Activated naive CD4-positive, alpha-beta T cell treated with anti-CD3 and anti-CD28 coated beads, Interleukin-2, amount 50 U/mL, for 72 hours (primary cell): ENCODE data around the gene NECTIN1. TPM values are rescaled to one million over a fixed set of nuclear protein-coding genes. Genes with fewer than 3 reads are reported as not detected.

Experiments used
- ATAC-seq, 2 donors: fragments of 150-1000 bp; cut with Tn5 transposase; 2 replicates each; pipeline ENCODE4 v1.10.0; 2021; ENCODE audit warnings: mild to moderate bottlenecking in 2 of 2, moderate library complexity in 2 of 2
- DNase-seq, 2 donors: peaks; one replicate each; pipeline ENCODE4 v3.0.0; 2021 to 2022; ENCODE audit warnings: low spot score in 2 of 2
- H3K27ac Mint-ChIP-seq, 2 donors: one replicate each; pipeline ENCODE4 v1.8.0; 2022; ENCODE audit warnings: mild to moderate bottlenecking in 2 of 2, mixed read lengths in 2 of 2
- H3K36me3 Mint-ChIP-seq, 2 donors: one replicate each; pipeline ENCODE4 v1.8.0; 2022; ENCODE audit warnings: mixed read lengths in 2 of 2
- H3K9me3 Mint-ChIP-seq, 2 donors: one replicate each; pipeline ENCODE4 v1.8.0; 2022; ENCODE audit warnings: mixed read lengths in 2 of 2
- total RNA-seq, 2 donors: library from RNA; stranded (reverse); gene quantifications; one replicate each; pipeline ENCODE4 v1.2.3, GENCODE V29; 2022

The NECTIN1 gene
- total RNA-seq, 2 donors from 2014 or later = 0.20 to 2.2 TPM

- Mint-ChIP-seq H3K27ac (no peak overlapping the region), H3K36me3 (no peaks in the 10 kb centered on the region)
- peak in 1 of 2 donors; percentile 32 for ATAC-seq
Measured at GRCh38 chr11:119709638-119710346, 19.2 kb downstream of the NECTIN1 start.

GRCh38 chr11:119709171-119709570, 19.8 kb downstream of the NECTIN1 start:
- ATAC-seq (no peak), DNase-seq (no peak)
- no peaks in the 10 kb centered on the region for H3K36me3 Mint-ChIP-seq
- H3K27ac Mint-ChIP-seq = no peak overlapping the region
- no peaks in the 10 kb centered on the region for H3K9me3 Mint-ChIP-seq

More at GRCh38 chr11:119709638-119710346, 19.2 kb downstream of the NECTIN1 start:
- no peak for DNase-seq
- H3K9me3 Mint-ChIP-seq = no peaks in the 10 kb centered on the region

DNA sequence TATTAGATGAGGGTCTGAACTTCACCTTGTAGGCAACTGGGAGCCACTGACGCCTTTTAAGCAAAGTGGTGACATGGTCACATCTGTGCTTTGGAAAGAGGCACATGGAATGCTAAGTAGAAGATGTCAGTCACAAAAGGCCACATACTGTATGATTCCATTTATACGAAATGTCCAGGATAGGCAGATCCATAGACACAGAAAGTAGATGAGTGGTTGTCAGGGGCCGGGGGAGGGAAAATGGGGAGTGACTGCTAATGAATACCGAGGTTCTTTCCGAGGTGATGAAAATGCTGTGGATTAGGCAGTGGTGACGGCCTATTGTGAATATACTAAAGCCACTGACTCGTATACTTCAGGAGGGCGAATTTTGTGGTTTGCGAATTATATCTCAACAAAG, 20.6 kb downstream of the NECTIN1 start:
- no peak for ATAC-seq
- DNase-seq = no peak
- Mint-ChIP-seq H3K9me3 (no peaks in the 10 kb centered on the region), H3K27ac (no peak overlapping the region), H3K36me3 (no peaks in the 10 kb centered on the region)

- Mint-ChIP-seq H3K36me3 (no peaks in the 10 kb centered on the region), H3K9me3 (no peaks in the 10 kb centered on the region), H3K27ac (no peak overlapping the region)
- no peak for DNase-seq
- no peak for ATAC-seq
Measured at GRCh38 chr11:119706887-119707286, 22.1 kb downstream of the NECTIN1 start.

GRCh38 chr11:119706029-119706428, 23.0 kb downstream of the NECTIN1 start:
- no peaks in the 10 kb centered on the region for H3K36me3 Mint-ChIP-seq

DNA sequence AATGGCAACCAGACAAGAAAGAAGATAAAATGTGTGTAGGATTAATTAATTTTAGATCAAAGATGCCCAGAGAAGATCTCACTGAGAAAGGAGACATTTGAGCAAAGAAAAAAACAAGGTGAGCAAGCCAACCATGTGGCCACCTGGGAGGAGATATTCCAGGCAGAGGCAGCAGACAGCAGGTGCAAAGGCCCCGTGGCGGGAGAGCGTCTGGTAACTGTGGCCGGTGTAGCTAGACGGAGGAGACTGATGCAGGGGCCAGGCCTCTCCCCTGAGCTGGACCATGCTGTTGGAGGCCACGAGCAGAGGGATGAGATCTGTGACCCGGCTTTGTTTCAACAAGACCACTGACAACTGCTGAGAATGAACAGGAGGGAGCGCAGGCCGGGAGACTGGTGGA, 23.6 kb downstream of the NECTIN1 start:
- no peaks in the 10 kb centered on the region for H3K36me3 Mint-ChIP-seq
- H3K9me3 Mint-ChIP-seq = no peaks in the 10 kb centered on the region
- DNase-seq = no peak
- H3K27ac Mint-ChIP-seq = peak overlapping the region in 1 of 2 donors; percentile 81
- ATAC-seq = no peak

More at GRCh38 chr11:119706029-119706428, 23.0 kb downstream of the NECTIN1 start:
- no peak for DNase-seq
- H3K27ac Mint-ChIP-seq = no peak overlapping the region
- no peak for ATAC-seq
- H3K9me3 Mint-ChIP-seq = no peaks in the 10 kb centered on the region

DNA sequence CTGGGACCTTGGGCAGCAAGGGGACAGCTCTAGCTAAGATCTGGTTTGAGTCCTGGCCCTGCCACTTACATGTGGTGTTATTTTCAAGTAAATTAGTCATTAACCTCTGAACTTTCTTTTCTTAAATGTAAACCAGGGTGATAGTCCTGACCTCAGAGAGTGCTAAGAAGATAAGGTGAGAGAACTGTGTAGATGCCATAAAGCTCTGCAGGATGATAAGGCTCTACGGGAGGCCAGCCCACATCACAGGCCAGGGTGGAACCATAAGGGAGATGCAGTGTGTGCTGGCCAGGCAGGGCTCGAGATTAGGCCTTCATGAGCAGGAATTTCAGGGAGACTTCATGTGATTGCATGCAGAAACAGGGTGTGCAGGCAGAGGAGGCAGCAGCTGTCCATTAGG, 24.2 kb downstream of the NECTIN1 start:
- DNase-seq = no peak
- no peak for ATAC-seq
- no peaks in the 10 kb centered on the region for H3K36me3 Mint-ChIP-seq
- no peaks in the 10 kb centered on the region for H3K9me3 Mint-ChIP-seq
- peak overlapping the region in 1 of 2 donors; percentile 81 for H3K27ac Mint-ChIP-seq

DNA sequence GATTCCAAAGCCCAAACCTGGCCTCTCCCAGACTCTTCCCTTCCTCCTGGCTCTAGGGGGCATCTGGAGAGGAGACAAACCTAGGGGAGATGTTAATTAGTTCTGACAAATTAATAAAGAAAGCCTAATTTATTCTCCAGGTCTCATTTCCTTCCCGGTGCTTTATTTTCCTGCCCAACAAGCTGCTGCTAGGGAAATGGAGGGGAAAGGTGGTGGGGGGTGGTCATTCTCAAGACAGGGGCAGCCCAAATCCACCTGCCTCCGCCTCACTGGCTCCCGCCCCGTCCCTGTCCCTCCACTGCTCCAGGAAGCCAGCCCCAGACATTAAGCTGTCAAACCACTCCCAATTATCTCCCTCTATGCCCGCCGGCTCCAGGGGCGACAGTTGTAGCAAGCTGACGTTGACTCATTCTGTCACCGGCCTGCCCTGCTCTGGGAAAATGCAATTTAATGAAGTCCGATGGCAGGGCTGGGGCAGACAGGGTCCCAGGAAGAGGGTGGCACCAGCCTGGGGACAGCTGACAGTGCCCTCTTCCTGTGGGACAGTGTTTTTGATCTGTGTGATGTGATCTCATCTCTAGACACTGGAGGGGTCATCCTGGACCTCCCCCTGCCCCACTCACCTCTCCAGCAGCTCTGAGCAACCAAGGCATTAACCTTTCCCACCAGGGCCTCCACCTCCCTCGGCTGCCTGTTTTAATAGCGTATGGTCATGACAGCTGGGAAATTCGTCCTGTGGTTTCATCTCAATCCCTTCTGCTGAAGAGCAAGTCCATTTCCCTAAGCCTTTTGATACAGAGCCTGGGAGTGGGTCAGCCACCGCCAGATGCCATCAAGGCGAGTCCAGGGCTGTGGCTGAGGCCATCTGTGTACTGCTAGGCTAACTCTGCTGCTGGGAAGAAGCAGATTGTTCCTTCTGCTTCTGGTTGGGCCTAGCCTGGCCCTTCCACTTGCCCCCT, 27.1 kb downstream of the NECTIN1 start:
- ATAC-seq = no peak
- Mint-ChIP-seq H3K27ac (peak overlapping the region in 1 of 2 donors; percentile 53), H3K36me3 (no peaks in the 10 kb centered on the region), H3K9me3 (no peaks in the 10 kb centered on the region)
- no peak for DNase-seq

GRCh38 chr11:119700536-119701346, 28.3 kb downstream of the NECTIN1 start:
- DNase-seq (no peak), ATAC-seq (peak; percentile 75 to 79)
- H3K27ac Mint-ChIP-seq = no peak overlapping the region
- no peaks in the 10 kb centered on the region for H3K9me3 Mint-ChIP-seq
- H3K36me3 Mint-ChIP-seq = no peaks in the 10 kb centered on the region

DNA sequence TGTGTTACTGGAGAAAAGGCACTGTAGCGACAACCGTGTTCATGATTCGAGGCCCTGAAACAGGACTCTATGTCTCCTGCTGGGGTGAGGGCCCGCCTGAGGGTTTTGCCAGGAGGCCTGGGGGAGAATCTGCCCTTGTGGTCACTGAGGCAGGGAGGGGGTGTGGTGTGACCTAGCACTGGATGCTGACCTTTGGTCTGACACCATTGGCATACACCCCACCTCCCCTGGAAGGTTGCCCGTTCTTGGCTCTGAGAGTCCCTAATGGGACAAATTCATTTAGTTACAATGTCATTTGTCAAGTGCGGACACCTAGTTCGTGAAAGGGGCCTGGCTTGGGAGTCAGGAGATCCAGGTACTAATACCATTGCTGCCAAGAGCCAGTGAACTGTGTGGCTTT, 29.0 kb downstream of the NECTIN1 start:
- no peaks in the 10 kb centered on the region for H3K36me3 Mint-ChIP-seq
- H3K27ac Mint-ChIP-seq = no peak overlapping the region
- no peaks in the 10 kb centered on the region for H3K9me3 Mint-ChIP-seq
- DNase-seq = no peak
- no peak for ATAC-seq

DNA sequence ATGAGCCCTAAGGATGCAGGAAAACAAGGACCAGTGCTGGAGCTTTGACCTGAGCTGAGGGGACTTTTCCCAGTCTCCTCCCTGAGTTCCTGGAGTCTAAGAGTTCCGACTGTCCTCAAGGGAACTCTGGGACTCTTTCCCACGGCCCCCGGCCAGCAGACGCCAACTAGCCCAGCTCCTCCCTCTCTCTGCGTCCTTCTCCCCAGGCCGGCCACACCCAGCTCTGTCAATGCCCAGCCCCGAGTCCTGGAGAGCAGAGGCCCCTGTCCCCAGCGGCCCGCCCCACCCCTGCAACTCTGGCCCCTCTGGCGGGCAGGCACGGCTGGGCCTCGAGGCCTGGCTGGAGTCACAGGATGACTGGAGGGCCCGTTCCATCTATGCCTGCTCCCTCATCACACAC, 29.8 kb downstream of the NECTIN1 start:
- H3K27ac Mint-ChIP-seq = no peak overlapping the region
- no peaks in the 10 kb centered on the region for H3K36me3 Mint-ChIP-seq
- ATAC-seq = no peak
- H3K9me3 Mint-ChIP-seq = no peaks in the 10 kb centered on the region
- no peak for DNase-seq

GRCh38 chr11:119697882-119698281, 31.1 kb downstream of the NECTIN1 start:
- no peak for DNase-seq
- Mint-ChIP-seq H3K36me3 (no peaks in the 10 kb centered on the region), H3K9me3 (no peaks in the 10 kb centered on the region), H3K27ac (no peak overlapping the region)
- ATAC-seq = no peak

DNA sequence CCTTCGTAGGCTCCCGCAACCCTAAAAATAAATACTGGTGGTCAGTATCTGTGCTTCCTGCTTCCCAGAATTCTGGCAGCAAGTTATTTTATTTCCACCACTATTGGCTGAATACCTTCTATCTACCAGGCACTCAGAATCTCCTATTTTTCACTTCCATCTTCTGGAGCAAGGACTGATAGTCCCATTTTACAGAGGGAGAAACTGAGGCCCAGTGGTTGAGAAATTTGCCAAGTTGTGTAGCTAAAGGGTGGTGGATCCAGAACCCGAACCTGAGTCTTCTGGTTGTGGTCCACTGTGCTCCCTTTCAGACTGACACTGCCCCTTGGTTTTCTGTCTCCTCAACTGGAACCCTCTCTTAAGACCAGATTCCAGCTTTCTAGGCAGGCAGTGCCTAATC, 31.6 kb downstream of the NECTIN1 start:
- DNase-seq = no peak
- Mint-ChIP-seq H3K9me3 (no peaks in the 10 kb centered on the region), H3K36me3 (no peaks in the 10 kb centered on the region), H3K27ac (no peak overlapping the region)
- ATAC-seq = no peak

DNA sequence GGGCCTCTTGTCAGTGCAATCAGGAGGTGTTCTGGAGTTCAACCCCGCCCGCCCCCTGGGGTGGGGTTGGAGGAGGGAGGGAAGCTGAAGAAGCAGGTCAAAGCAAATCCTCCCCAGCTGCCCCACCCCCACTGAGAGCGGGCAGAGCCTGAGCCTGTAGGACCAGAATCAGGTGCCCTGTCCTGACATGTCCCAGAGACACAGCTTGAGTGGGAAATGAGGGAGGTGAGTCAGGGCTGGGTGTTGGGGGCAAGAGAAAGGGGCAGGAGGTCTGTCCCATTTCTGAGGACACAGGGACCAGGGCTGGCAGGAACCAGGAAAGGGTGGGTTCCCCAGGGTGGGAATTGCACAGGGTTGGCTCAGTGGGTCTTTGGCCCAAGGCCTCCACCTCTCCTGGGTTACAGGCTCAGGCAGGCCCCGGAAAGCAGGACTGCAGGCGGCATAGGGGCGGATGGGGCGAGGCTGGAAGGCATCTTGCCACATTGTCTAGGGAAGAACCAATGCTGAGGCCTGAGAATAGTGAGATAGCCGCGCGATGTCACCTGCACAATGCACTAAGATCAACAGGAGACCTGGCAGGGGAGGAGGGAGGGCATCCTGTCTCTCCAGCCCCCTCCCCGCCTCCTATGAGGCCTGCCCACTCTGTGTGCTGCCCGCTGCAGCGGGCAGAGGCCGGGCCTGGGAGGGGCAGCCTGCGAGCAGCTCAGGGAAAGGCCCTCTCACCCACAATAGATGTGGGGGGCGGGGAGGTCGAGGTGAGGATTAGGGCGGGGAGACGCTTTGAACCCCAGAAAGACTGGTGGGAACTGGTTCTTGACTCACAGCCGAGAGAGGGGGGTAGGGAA, 32.4 kb downstream of the NECTIN1 start:
- no peak for ATAC-seq
- Mint-ChIP-seq H3K36me3 (no peaks in the 10 kb centered on the region), H3K27ac (no peak overlapping the region), H3K9me3 (no peaks in the 10 kb centered on the region)
- DNase-seq = no peak

GRCh38 chr11:119694334-119694733, 34.7 kb downstream of the NECTIN1 start:
- no peak overlapping the region for H3K27ac Mint-ChIP-seq
- ATAC-seq (peak in 1 of 2 donors; percentile 28), DNase-seq (no peak)
- no peaks in the 10 kb centered on the region for H3K9me3 Mint-ChIP-seq
- H3K36me3 Mint-ChIP-seq = no peaks in the 10 kb centered on the region

GRCh38 chr11:119693253-119693815, 35.7 kb downstream of the NECTIN1 start:
- ATAC-seq (no peak), DNase-seq (no peak)
- no peaks in the 10 kb centered on the region for H3K9me3 Mint-ChIP-seq
- H3K36me3 Mint-ChIP-seq = no peaks in the 10 kb centered on the region
- H3K27ac Mint-ChIP-seq = no peak overlapping the region
